GM21381 (cell line): Measurements from ENCODE around the gene ARAP2.

Source experiments
- ATAC-seq: cut with Tn5 transposase; IDR thresholded peaks from one replicate; pipeline ENCODE4 v1.9.1; 2021; ENCODE audit warnings: mild to moderate bottlenecking, moderate library complexity; ENCODE audit not compliant: unreplicated experiment

Gene ARAP2

DNA sequence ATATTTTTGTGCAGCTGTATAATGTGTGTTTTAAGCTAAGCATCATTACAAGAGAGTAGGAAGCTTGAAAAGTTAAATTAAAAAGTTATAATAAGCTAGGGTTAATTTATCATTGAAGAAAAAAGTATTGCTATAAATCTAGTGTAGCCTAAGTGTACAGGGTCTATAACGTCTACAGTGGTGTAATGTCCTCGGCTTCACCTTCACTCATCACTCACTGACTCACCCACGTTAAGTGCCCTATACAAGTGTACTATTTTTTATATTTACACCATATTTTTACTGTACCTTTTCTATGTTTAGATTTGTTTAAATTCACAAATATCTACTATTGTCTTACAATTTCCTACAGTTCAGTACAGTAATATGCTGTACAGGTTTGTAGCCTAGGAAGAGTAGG, 23.5 kb downstream of the ARAP2 start:
- no peak for ATAC-seq

DNA sequence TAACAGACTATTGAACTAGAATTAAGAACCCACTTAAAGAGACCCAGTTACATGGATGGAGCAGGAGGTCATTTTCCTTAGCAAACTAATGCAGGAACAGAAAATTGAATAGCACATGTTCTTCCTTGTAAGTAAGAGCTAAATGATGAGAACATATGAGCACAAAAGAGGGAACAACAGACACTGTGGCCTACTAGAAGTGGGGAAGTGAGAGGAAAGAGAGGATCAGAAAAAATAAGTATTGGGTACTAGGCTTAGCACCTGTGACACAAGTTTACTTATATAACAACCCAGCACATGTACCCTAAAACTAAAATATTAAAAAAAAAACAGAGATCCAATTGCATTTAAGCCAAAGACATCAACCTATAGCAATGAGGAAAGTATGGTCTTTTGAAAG, 26.2 kb downstream of the ARAP2 start:
- peak; percentile 56 for ATAC-seq

DNA sequence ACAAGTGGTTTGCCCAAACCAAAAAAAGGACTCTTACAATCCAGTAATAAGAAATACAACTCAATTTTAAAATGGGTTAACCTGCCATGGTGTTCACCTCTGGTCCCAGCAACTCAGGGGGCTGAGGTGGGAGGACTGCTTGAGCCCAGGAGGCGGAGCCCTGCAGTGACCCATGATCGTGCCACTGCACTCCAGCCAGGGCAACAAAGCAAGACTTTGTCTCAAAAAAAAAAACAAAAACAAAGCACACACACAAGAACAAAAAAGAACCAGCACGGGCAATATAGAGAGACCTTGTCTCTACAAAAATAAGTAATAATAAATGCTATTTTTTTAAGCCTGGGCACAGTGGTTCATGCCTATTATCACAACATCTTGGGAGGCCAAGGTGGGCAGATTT, 28.7 kb downstream of the ARAP2 start:
- no peak for ATAC-seq

DNA sequence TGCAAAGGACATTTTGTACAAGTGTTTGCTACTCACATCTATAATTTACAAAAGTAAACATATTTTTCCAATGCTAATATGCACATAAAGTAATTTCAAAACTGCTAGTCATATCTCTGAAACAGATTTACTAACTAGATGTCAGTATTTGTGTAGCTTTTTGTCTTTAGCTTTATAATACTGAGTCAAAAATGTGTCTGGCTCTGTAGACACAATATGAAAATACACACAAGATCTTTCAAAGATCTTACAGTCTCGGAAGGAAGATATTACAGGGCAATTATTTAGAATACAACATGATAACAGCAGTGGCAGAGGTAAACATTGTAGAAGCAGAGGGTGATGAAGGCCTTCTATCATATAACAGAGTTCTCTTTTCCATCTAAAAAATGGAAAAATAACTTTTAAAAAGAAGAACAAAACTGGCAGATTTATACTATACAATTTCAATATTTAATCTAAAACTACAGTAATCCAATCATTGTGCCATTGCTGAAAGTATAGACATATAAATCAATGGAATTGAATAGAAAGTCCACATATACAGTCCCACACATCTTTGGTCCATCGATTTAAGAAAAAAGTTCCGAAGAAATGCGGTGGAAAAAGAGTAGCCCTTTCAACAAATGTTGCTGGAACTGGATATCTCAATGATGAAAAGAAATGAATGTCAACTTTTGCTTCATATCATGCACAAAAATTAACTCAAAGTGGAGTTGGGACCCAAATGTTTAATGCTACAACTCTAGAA, 29.4 kb downstream of the ARAP2 start:
- ATAC-seq, result no peak

DNA sequence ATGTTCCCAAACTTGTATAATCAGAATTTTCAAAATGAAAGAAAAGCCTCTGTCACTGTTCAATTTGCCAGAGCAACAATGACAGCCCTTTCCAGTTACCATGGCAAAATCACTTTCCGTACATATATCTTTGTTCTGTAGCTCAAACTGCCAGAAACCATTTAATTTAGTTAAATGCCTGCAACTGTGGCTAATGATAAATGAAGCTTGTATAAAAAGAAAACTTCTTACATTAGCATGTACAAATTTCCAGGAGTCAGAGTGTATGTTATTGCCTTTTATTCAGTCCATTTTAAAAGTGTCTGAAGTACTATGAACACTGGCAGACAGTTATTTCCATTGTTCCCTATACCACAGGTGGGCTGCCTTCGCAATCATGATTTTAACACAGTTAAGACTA, 30.3 kb downstream of the ARAP2 start:
- no peak for ATAC-seq

DNA sequence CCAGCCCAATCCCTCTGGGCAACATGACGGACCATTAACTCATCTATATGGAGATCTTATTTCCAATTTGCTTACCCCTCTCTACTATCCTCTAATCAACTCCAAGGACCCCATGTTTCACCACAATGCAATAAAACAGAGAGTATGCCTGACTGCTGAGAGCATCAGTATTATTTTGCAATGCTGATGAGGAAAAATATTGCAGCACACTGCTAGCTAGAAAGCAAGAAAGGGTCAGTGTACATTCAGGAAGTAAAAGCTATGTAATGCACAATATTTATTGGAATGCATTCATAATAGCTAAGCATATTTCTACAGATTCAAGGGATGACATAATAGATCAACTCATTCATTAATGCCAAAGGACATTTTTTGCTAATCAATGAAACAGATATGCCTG, 33.2 kb downstream of the ARAP2 start:
- no peak for ATAC-seq

DNA sequence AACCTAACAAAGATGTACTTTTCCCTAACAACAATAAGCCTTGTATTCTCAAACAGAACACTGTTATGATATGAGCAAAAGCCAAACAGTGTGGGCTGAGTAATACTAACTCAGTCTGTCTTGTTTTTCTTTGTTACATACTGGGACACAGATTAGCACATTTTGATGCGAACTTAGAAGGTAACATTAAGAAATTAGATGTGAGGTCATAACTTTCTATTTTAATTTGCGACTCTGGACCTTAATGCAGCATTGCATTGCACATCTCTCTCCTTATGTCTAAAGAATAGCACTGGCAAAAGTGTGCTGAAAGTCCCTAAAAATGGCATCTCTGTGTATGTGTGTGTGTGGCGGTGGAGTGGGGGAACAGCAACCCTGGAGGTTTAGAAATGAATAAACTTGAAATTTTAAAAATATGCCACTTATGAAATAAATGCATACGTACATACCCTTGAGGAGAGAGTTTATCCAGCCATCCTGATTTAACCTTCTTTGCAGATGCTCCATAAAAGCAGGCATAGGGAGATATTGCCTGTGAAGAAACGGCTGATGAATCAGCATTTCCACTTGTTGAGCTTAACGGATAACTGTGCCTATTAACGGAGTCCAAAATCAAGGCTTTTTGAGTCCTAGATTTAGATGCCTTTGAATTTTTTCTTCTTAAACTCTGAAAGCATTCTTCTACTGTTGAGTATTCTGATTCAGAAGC, 34.2 kb downstream of the ARAP2 start:
- ATAC-seq, result no peak

DNA sequence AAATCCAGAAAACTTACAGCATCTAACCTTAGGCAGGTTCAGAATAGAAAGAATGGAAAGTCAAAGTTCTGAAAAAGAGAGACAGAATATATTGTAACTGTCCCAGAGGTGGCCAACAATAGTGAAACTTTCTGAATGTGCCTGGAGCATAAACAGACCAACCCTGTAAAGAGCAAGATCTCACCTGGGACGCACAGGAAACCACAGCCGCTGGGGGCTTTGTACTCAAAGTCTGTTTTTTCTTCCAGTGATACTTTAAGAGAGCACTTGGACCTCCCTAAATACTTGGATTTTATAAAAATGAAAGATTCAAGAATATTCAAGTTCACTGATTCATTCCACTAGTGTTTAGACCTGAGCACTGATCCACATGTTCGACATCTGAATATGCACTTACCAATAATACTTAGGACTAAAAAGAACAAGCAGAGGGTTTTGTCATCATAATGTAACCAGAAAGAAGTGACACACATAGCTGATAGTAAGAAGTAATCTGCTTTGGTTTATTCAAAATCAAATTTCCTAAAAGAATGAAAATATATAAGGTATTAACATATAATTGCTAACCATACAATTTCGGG, 35.3 kb downstream of the ARAP2 start:
- ATAC-seq, result peak; percentile 94

DNA sequence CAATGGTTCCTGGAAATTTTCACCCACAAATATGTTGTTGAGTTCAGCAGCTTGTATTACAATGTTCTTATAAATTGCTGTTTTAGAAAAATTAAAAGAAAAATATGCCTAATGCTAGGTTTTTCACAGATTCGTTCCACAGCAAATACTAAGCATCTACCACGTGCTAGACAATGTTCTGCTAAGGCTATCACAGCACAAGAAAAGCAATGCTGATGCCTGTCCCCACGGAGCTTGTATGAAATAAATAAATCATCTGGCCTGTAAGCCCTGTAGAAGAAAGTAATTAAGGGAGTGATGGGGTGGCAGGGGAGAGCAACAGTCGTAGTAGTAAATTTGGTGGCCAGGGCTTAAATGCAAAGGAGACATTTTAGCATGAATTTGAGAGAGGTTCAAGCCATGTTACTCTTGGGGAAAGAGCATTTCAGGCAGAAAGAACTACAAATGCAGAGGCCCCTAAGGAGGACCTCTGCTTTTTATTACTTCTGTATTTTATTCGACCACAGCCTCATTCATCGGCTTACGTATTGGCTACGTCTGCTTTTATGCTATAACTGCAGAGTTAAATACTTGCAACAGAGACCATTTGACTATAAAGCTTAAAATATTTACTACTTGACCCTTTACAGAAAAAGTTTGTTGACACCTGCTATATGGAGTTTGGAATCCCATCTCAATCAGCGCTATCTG, 36.3 kb downstream of the ARAP2 start:
- no peak for ATAC-seq

DNA sequence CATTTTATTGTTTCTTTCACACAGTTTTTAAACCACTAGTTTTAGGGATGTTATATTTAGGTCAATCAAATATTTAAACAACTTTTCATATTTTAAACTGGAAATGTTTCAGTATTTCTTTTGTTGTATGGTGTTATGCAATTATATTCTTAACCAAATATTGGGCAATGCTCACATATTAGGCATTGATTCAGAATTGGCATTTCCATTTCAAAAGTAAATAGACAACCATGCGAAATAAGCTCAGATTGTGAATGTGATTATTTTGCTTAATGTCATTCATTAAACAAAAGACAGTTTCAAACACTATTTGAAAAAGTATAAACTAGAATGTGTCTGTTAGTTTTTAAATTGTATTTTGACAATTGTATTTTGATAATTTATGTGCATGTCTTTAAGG, 36.9 kb downstream of the ARAP2 start:
- ATAC-seq, result no peak

DNA sequence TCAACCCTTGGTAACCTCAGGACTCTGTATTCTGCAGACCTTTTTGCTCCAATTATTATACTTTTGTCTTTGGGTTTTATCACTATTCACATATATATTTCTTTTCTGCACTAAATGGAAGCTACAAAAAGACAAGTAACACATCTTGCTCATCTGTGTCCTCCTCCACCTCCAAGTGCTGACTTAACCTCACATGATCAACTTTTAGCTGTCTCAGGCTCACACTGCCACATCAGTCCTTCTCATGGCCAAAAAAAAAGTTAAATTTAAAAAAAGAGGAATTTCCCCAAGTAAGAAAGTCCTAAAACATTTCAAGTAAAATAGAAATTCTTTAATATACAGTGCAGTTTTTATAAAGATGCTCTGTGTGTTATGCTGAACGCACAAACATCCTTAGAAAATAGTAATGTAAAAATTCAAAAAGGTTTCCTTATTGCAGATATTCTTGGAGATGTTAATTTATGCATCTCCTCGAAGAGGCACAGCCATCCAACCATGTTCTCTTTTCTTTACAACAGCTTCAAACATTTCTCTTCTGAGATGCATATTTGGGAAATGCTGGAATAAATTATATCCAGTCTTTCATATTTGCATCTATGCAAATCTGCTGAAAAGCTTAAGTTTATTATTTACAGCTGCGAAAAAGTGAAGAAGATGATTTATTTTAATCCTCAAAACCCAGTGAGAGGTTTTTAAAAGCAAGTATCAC, 37.6 kb downstream of the ARAP2 start:
- no peak for ATAC-seq

DNA sequence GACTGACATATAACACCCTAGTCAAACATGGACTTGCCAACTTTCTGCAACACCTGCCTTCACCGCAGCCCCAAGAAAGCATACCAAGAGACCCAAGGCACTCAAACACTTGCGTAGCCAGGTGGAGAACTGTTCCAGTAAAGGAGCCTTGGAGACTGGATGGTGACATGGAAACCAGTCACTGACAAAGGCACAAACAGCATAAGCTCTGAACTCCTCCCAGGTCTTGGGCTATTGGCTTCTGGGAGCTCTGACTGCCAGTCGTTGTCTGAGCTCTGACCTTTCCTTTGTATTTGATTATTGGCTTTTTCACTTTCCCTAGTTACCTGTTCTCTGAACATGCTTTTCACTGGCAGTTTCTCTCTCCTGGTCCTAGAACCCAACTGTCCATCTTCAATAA, 38.3 kb downstream of the ARAP2 start:
- ATAC-seq, result no peak

DNA sequence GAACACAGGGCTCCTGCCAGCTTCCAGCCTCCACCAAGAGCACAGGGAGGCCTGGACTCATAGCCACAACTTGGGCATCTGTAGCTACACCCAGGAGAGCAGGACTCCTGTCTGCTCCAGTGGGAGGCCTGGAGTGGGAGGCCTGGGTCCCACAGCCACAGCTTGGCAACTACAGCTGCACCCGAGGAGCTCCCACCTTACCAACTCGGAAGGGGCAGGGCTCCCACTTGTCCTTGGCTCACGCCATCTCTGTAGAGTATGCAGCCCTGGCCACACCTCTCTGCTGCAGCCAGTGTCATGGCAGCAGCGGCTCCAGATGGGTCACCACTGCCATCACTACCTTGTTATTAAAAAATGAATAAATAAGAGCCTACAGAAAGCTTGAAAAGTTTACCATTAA, 45.5 kb downstream of the ARAP2 start:
- ATAC-seq, result no peak

DNA sequence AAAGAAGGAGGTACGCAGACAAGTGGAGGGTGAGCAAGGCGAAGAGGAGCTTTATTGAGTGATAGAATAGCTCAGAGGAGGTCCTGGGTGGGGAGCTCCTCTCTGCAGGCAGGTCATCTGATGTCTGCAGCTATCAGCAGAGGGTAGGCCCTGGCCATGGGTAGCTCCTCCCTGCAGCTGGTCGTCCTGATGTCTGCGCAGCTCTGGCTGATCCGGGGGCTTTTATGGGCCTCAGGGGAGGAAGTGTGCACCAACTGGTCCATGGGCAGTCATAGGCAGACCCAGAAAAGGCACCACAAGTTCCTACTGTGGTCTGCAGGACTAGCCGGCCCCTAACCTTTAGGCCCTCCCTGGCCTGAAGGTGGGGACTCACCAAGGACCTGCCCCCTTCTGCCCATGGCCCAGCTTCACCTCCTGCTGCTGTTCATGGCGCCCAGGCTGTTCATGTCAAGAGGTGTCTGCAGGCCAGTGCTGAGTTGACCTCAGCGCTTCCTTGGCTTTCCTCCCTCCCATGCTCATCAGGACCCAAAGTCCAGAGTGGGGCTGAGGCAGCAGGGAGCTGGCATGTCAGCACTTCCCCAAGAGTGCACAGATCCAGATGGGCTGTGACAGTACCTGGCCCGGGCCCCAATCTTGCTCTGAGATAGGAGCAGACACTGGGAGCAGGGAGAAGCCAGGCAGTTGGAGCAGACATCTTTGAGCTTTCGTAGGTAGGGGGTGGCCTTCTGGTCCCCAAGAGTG, 46.1 kb downstream of the ARAP2 start:
- ATAC-seq, result no peak

DNA sequence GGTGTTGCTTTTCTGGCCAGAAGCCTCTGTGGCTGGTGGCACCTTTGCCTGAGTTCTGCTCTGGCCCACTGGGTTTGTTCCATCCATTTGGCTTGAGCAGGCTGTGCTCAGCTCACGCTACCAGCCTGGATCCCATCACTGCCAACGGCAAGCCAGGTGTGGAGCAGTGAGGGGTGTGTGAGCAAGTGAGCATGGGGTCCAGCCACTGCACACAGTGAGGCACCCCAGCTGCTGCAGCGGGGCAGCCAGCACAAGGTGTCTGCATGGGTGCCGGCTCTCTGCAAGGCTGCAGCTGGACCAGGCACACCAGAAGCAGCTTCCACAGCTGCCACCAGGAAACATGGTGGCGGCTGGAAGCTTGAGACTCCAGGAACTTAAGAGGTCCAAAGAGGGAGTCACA, 46.8 kb downstream of the ARAP2 start:
- no peak for ATAC-seq

DNA sequence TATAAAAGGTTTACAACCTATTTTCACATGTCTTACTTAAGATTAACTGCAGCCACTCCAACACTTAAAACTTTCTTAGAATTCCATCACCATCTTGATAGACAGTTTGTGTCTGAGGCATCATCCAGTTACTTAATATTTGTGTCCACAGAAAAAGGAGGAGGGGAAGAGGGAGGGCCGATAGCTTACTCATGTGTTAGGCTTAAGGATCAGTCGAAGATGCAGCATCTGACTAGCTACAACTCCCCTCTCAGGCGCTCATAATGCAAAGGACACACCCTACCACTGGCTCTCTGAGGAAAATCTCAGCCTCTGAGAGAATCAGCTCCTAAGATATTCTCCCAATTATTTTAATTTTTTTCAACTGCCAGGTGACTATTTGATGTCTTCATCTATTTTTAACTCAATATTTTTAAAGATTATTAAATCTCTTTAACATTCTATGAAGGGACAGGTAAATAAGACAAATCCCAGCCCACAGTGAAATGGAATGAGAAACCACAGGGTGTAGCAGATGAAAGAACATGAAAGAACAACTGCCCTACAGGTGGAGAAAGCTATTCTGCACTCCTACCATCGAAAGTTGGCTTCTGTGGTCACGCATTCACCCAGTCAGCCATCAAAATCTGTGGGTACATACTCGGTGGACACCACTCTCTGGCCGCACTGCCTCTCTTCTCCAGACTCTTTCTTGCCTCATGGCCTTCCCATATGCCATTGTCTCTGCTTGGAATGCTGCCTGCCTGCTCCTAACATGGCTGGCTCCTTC, 48.0 kb downstream of the ARAP2 start:
- no peak for ATAC-seq

DNA sequence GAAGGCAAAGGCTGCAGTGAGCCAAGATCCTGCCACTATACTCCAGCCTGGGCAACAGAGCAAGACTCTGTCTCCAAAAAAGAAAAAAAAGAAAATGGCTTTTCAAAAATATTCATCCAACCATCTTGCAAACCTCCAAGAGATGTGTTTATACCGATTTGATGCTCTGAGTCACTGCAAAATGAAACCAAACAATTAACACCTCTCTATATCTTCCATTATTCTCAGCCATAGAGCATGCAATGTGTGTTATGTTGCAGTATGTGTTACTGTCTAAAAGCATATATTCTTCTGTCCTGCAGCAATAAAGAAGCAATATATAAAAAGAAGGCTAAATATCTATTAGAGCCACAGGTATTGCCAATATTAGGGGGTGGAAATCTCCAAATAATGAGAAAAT, 51.4 kb downstream of the ARAP2 start:
- no peak for ATAC-seq

DNA sequence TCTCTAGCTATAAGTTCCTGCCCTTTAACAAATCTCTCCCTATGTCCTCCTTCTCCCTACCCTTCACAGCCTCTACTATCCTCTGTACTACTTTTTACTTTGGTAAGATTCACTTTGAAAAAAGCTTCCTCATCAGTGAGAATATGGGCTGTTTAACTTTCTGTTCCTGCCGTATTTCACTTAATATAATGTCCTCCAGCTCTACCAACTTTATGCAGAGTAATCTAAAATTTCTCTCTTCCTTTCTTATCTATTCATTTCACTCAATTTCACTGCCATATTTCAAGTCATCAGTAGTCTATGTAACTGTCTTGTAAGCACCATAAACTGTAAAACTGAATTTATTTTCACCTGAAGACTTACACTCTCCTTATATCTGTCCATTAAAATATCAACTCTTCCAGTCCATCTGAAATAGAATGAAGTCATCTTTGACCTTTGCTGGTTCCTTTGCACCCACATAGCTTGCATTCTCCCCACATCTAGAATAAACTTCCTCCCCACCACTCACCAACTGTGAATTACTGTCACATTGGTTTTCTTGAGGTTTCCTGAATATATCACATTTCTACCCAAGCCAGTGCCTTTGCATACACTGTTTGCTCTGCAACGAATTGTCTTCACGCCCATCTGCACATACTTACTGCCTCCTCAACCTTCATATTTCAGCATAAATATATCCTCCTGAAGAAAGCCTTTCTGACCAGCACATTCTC, 54.6 kb downstream of the ARAP2 start:
- peak; percentile 71 for ATAC-seq

DNA sequence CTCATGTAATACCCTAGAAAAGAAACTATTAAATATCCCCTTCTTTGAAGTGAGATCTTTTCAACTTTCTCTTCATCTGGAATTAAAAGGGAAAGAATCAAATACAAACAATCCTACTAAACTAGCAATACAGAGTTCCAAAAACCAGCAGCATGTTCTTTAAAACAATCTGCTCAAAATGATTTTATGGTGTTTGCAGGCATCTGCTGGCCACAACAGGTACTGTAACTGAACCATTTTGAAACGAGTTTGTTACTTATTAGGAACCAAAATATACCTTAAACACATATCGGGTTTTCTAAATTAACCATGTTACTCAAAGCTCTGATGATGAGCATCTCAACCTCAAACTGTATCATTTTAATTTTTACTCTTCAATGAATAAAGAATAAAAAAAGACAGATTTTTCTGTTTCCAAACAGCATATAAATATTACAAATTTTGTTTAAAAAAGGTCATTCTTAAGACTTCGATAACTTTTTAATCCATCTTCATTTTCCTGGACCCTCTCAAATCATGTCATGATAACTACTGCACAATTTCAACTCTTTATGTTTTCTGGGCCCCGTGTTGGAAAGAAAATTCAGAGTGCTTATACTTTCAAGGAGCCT, 56.5 kb downstream of the ARAP2 start:
- no peak for ATAC-seq
